ENCODE data around the gene MAP4K4.

- TF ChIP-seq, protein P1, sequence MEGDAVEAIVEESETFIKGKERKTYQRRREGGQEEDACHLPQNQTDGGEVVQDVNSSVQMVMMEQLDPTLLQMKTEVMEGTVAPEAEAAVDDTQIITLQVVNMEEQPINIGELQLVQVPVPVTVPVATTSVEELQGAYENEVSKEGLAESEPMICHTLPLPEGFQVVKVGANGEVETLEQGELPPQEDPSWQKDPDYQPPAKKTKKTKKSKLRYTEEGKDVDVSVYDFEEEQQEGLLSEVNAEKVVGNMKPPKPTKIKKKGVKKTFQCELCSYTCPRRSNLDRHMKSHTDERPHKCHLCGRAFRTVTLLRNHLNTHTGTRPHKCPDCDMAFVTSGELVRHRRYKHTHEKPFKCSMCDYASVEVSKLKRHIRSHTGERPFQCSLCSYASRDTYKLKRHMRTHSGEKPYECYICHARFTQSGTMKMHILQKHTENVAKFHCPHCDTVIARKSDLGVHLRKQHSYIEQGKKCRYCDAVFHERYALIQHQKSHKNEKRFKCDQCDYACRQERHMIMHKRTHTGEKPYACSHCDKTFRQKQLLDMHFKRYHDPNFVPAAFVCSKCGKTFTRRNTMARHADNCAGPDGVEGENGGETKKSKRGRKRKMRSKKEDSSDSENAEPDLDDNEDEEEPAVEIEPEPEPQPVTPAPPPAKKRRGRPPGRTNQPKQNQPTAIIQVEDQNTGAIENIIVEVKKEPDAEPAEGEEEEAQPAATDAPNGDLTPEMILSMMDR (IDR thresholded peaks at IDR 0.05; ENCODE audit: borderline replicate concordance, extremely low read depth, low read length, poor library complexity, severe bottlenecking), result no peak
- no peak for TF ChIP-seq EZH2 (IDR thresholded peaks at IDR 0.05; ENCODE audit: borderline replicate concordance, low read depth, low read length, severe bottlenecking)
Measured at GRCh38 chr2:101805152-101806088, 107.9 kb downstream of the MAP4K4 start.

All from DND-41 (cell line).